GM12864 (cell line): ENCODE results near the gene NPC1L1.

Source experiments
- DNase-seq: peaks from one replicate; pipeline ENCODE4 v3.0.0-alpha.2; 2011; ENCODE audit warnings: low read depth
- H3K4me3 ChIP-seq: 2 replicates; pipeline ENCODE4 v1.5.1; 2011; ENCODE audit warnings: mild to moderate bottlenecking, low read depth, low read length, control low read depth
- TF ChIP-seq, protein P1 (sequence below): IDR thresholded peaks from 2 replicates; pipeline ENCODE4 v1.5.1; 2011; ENCODE audit warnings: low read depth, mild to moderate bottlenecking, moderate library complexity, low read length, control low read depth, inconsistent platforms; ENCODE audit errors: missing control alignments

The NPC1L1 gene

DNA sequence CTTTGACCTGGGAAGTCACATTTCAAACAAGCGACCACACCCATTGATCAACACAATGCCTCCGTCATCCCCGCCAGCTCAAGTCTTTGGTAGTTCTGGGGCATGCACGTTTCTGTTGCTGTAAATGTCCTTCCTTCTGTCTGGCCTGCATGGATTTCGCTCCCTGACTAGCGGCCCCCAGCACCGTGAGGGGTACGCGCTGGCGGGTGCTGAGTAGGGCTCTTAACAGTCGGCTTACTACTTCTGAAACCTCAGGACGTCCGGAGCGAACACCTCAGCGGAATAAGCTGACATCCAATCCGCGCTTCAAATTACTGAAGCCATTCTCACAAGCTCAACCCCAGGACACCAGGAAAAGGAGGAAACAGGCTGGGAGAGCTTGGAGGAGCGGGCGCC is 51.2 kb downstream of the NPC1L1 start:
- TF ChIP-seq, protein P1, sequence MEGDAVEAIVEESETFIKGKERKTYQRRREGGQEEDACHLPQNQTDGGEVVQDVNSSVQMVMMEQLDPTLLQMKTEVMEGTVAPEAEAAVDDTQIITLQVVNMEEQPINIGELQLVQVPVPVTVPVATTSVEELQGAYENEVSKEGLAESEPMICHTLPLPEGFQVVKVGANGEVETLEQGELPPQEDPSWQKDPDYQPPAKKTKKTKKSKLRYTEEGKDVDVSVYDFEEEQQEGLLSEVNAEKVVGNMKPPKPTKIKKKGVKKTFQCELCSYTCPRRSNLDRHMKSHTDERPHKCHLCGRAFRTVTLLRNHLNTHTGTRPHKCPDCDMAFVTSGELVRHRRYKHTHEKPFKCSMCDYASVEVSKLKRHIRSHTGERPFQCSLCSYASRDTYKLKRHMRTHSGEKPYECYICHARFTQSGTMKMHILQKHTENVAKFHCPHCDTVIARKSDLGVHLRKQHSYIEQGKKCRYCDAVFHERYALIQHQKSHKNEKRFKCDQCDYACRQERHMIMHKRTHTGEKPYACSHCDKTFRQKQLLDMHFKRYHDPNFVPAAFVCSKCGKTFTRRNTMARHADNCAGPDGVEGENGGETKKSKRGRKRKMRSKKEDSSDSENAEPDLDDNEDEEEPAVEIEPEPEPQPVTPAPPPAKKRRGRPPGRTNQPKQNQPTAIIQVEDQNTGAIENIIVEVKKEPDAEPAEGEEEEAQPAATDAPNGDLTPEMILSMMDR, result no peak
- H3K4me3 ChIP-seq, result peak overlapping the region; percentile 75
- DNase-seq, result peak; percentile 16

DNA sequence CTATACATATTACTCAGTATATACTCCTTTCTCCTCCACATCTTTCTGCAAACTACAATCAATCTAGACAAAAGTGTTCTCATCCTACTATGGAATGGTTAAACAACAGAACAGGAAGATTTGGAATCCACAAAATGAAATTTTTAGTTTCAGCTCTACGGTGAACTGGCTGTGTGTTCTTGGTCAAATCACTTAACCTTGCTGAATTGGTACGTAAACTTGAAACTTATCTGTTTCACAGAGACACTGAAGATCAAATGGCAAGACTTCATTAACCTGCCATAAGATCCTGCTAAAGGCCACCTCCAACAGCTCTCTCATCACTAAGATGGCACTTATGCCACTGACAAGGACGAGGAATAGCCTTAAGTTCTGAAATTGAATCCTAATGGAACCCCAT is 52.2 kb downstream of the NPC1L1 start:
- no peak for DNase-seq
- TF ChIP-seq, protein P1, result no peak
- peak overlapping the region; percentile 75 for H3K4me3 ChIP-seq

DNA sequence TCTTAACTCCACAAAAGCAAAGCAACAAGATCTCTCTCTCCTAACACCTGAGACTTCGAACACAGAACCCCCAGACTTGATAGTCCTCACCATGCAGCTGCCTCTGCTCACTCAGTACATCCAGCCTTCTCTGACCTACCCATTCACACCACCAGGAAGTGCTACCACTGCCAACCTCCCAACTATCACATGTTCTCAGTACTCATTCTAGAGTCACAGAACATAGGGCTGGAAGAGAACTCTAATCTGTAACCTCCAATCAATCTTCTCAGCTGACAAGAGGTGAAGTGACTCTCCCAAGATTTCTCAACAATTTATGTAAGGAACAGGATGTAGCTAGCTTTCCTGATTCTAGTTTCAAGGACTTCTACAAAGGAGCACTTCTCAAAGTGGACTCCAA is 54.4 kb downstream of the NPC1L1 start:
- H3K4me3 ChIP-seq, result no peak overlapping the region
- no peak for DNase-seq
- TF ChIP-seq, protein P1, result no peak

DNA sequence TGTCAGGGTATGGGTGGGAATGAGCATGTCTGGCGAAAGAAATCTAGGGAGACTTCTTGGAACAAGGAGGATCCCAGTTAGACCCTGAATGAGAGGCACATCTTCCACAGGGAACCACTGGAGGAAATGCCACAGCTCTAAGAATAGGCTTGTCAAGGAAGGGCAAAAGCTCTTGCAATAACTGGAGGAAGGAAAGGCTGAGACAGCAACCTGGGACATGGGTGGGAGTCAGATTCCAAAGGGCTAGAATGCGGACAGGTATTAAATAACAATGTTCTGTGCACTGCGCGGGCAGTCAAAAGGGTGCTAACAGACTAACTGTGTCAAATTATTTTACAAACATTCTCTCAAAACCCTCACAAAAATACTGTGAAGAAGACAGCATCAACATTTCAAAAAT is 55.1 kb downstream of the NPC1L1 start:
- DNase-seq, result no peak
- TF ChIP-seq, protein P1, result no peak
- no peak overlapping the region for H3K4me3 ChIP-seq

DNA sequence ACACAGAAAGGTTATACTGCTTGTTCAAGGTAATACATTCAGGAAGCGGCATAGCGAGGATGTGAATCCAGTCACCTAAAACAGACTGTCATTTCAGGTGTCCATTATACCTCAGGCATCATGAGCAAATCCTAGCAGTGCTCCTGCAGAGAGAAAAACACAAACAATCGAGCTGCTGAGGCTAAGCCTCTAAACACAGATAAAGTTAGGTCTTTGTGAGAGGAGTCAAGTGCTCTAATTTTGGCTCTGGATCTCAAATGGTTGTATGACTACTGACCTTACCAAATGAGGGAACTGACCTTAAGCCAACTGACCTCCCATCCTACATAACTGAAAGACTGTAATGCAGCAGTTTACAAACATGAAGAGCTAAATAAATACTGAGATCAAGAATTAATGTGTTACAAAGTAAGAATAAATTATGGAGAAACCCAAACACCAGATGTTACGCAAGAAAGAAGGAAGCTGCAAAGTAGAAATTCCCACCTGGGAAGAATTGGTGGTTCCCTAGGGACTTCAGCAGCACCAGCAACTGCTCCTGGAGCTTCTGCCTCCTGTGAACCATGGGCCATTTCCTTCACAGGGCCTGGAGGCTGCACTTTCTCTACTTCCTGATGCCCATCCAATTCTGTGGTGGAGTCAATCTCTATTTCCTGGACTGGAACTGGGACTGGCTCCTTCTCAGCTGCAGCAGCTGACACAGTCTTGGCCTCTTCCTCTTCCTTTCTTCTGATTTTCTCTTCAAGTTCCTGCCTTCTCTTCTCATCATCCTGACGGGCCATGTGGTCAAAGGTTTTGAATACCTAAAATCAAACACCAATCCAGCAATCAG is 56.4 kb downstream of the NPC1L1 start:
- no peak overlapping the region for H3K4me3 ChIP-seq
- TF ChIP-seq, protein P1, result no peak
- no peak for DNase-seq

DNA sequence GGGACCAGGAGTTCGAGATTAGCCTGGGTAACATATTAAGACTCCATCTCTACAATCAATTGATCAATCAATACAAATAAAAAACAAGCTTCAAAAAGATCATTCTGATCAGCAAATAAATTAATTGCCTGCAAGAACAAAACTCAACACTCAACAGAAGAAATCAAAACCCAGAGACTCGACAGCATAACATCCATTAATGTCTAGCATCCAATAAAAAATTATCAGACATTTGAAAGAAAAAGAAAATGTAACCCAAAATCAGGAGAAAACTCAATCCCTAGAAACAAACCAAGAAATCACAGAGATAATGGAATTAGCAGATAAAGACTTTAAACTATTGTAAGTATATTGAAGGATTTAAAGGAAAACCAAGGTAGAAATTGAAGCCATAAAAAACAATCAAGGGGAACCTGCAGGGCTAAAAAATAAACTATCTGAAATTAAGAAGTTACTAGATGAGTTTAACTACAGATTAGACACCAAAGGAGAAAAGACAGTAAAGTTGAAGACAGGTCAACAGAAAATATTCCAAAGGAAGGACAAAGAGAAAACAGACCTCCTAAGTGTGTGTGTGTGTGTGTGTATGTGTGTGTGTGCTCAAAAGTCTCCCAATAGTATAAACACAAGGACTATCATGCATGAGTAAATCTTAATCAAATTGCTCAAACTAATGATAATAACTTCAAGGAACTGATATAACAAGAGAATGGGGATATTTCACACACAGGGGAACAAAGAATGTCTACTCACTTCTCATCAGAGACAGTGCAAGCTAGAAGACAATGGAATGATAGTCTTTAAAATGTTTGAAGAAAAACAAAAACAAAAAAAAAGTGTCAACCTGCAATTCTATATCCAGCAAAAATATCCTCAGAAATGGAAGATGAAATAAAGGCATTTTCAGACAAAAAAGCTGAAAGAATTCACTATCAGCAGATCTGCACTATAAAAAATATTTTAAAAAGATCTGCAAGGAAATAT is 58.3 kb downstream of the NPC1L1 start:
- H3K4me3 ChIP-seq, result no peak overlapping the region
- no peak for DNase-seq
- TF ChIP-seq, protein P1, result no peak
